HG03280 (cell line): ENCODE data around the gene RALGAPA2.

ENCODE experiments used
- ATAC-seq: cut with Tn5 transposase; IDR thresholded peaks from one replicate; pipeline ENCODE4 v1.9.1; 2021; ENCODE audit warnings: mild to moderate bottlenecking, moderate library complexity; ENCODE audit not compliant: unreplicated experiment

The RALGAPA2 gene

DNA sequence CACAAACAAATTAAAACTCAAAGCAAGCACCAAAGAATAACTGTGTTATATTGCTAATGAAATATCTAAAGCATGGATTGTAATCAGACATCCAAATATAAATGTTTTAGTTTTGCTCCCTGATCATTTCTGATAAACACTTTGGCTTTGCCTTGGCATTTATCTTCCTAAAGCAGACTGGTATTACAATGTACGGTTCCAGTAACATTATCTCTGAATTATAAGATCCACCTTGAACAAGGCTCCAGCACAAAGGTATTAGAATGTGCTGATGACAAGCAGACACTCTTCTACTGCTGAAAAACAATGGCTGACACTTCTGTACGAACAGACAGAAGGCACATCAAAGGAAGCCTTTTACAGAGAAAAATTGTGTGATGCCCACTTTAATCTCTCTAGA is 270.0 kb downstream of the RALGAPA2 start:
- ATAC-seq: no peak

DNA sequence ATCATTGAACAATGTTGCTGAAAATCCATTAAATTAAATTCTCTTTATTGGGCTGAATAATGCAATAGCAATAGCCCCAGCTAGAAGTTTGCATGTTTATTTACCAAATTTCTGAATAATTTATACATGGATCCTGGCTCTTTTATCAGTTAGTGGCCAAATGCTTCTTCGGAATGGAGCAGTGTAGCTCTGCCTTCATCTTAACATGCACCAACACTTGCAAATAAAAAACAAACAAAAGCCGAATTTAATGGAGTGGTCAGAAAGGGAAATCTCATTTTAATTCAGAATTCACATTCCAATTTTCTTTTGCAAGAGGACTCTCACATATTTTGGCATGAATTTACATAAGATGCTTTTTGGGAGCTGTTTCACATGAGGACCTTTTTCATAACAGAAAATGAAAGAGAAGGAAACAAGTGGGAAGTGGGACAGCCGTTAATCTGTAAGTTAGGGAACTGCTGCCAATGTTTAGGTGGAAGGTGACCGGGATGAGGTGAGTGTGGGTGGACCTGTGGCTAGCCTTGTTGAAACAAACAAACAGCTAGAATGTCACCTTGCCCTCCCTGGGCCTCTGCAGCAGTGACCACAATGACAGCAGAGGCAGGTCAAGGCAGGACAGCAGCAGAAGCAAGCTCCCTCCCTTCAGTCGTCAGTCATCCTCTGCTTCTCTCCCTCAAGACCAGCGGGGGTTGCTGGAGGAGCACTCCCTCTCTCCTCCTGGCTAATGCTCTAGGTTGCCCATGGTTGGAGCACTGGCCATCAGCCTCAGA is 271.4 kb downstream of the RALGAPA2 start:
- no peak for ATAC-seq

DNA sequence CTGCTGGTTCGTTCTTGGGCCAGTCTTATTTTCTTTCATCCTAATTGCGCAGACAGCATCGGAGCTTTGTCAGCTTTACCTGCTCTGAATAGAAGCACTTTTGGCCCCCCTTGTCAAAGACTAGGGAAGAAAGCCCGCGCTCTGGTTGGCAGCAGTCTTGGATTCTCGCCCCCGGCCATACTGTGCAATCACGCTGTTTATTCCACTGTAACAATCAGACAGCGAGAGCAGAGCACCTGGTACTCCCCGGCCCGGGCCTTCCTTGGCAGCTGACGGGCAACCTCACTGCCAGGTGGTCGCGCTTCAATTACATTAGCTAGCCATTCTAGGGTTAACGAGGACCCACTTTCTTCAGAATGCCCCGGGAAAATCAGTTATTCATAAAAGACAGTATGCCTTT is 272.0 kb downstream of the RALGAPA2 start:
- no peak for ATAC-seq

DNA sequence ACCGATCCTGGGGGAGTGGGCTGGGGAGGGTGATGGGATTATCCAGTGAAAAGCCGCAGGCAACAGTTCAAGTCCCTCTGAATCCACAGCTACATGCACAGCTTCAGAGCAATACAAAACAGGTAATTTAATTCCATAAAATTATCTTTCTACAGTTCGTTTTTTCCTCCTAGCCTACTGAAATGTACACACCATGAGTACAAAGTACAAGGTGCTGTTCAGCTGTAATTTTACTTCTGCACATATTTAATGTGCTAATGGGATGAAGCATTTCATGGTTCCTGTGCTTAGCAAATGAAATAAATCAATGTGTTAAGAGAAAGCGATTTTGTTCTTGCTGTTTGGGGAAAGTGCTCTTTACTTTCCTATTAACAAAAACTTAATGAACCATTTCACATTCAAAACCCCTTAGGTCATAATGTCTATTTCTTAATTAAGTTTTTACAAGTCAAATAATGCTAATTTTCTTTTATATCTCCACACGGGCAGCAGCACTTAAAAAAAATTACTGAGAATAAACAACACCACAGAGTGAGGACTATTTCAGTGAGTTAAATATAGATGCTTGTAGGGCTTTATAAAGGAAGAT is 272.7 kb downstream of the RALGAPA2 start:
- ATAC-seq: no peak

DNA sequence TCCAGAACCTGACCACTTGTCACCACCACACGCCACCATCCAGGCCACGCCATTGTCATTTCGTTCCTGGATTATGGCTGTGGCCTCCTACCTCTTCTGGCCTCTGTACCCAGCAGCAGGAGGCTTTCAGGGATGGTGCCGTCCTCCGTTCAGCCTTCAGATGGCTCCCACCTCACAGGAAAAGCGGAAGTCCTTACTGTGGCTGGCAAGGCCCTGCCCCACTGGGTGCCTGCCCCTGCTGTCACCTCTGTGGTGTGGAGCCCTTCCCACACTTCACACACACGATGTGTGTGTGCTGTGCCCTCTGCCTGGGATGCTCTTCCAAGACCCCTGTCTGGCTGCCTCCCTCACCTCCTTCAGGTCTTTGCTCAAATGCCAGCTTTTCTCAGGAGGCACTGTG is 275.1 kb downstream of the RALGAPA2 start:
- no peak for ATAC-seq

DNA sequence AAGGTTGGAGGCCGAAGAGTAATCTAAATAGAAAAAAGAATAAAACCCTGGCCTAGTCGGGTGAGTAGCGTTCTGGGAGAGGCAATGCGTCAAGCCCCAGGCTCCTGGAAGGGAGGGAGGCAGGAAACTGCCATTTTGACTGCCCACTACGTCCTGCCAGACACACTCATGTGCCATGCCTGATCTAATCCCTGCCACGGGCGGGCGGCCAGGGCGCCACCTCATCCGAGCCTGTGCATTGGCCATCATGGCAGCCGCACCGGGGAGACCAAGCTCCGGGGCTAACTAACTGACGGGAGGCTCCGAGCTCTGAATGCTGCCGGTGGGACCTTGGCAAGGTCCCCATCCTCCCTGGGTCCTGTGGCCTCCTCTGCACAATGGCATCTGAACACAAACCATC is 275.8 kb downstream of the RALGAPA2 start:
- no peak for ATAC-seq

DNA sequence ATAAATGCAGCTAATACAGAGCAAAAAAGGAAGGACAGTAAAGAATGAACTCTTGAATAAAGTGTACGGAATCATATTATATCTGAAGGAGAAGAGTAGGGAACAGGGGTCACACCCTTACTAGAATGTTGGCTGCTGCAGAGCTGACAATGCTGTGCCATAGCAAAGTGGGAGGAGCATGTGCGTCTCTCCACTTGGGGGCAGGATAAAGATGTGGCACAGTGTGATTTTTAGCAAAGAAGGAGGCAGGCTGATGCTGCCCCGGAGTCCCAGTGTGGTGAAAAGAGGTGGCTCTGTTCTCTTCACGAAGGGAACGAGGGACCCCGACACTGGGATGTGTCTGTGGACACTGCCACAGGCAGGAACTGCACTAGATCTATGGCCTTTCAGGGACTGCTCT is 277.0 kb downstream of the RALGAPA2 start:
- no peak for ATAC-seq

DNA sequence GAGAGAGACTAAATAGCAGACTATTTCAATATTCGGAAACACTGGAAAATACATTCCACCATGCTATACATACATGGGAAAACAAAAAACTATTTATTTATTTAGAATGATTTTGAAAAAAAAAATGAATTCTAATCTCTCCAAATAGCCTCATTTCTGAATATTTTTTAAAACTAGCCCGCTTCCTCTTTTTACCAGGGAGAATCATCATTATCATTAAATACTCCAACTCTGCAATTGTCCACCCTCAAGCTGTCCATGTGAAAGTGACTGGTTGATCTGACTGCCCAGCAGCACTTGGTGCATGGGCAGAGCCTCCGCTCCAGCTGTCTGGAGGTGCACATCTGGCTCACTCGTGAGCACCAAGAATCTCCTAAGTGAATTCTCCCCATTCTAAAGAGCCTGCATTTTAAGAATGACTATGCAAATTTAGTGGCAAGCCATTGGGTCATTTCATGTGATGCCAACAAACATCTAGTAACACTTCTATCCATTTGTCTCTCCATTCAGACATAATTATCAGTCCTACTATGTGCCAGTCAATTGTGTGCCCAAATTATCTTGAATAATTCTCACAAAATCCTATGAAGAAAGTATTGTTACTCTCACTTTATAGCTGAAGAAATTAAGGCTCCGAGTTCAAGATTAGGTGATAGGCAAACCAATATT is 279.7 kb downstream of the RALGAPA2 start:
- ATAC-seq: no peak

DNA sequence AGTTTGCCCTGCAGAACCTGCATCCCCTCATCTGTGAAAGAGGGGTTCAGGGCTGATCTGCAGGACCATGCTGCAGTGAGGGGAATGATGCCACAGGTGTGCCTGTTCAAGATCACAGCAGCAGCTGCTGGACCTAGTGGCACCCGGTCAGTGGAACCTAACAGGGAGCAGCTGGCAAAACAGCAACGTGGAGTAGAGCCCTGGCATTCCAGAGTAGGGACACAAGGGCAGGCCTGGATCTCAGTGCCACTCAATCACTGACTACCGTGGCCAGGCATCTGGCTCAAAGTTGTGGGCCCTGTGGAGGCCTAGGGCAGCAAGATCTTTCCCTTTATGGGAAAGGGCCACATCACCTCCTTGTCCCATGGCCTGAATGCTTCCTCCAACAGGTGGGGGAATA is 282.4 kb downstream of the RALGAPA2 start:
- no peak for ATAC-seq

DNA sequence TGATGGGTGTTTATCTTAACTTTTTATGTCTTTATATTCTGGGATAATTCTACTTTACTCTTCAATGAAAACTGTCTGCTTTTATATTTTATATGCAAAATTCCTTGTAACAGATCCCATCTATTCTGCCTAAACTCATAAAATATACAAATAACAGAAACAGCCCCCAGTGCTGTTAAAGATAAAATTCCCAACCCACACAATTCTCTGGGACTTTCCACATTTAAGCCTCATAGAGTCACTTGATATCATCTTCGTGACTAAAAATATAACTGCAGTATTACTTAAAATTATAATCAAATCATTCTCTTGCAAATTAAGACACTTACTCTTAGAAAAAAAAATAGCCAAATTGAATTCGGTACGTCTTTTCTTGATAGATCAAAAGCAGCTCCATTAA is 284.4 kb downstream of the RALGAPA2 start:
- no peak for ATAC-seq

DNA sequence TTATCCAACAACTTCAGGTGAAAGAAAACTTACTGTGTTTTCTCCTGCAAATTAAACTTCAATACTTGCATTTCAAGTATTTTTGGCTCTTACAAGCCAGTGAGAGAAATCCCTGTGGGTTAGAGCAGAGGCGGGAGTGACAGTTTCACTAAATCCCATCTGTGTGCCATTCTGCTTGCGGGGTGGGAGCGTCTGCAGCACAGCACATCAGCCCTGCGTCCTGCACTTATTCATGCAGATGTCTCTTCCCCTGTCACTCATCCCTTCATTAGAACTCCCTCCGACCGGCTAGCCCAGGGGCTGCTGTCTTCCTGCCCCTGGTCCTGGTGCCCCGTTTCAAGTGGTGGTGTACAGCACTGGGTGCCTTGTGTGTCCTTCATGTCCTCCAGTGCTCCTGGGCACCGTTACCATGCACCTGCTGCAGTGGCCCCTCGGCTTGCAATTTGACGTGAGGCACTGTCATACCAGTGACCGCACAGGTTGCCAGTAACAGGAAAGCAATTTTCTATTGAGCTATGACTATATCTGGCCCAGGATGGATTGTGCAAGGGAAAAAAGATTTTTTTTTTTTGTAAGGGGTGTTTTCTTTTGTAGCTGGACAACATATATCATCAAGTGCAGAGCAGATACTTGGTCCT is 285.1 kb downstream of the RALGAPA2 start:
- ATAC-seq: no peak

DNA sequence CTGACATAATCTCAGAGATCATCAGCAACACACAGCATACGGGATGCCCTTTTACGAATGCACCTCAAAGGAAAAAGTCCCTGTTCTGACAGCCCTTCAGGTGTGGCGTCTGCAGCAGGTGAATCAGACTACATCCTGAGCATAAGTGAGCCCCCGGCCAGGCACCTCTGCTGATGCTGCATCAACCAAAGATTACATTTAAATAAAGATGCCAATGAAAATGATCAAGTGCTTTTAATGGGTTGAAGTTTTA is 285.9 kb downstream of the RALGAPA2 start:
- no peak for ATAC-seq

DNA sequence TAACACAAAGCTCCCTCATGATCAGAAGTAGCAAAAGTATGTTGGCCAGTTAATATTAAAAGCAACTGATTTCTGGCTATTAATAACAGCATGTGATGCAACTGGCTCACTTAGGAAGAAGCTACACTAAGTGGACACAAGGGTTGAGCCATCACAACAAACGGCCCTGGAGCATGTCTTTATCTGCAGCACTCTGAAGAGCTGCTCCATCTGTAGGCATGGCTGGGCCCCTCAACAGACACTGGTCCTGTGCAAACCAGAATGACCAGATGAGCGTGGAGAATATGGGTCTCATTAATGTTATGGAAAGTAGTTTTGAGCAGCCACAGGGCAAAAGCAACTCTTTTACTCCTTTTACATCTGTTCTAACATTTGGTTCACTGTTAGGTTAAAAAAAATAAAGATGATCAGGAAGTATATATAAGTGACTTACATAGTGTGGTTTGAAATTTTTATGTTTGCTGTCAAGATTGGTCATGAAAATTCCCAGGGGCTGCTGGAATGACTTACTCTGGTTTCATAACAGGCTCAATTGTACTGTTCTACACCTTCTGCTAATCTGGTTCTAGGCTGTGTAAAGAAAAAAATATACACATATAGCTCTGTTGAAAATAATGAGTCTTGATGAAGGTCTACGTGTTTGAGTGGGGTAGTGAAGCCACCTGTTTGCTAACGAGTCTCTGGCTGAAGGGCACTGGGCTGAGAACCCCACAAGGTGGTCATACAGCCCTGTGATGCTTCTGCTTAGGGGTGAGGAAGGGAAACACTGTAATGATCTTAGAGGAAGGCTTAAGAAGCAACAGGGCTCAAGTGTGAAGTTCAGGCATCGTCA is 286.4 kb downstream of the RALGAPA2 start:
- no peak for ATAC-seq

DNA sequence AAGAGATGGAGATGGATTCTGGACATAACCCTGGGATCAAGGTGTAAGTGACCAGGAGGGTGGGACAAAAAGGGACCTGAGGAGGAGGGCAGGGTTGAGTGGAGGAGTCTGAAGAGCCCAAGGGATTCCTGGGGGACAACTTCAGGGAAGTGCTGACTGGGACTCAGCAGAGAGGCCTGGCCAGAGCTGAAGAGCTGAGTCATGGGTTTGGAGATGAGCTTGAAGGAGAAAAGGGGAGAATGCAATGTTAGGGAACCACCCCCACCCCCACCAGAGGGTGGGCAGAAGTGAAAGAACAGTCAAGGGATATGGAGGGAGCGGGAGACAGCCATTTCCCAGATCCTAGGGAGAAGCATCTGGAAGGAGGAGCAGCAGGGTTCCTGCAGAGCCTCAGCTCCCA is 289.3 kb downstream of the RALGAPA2 start:
- ATAC-seq: no peak

DNA sequence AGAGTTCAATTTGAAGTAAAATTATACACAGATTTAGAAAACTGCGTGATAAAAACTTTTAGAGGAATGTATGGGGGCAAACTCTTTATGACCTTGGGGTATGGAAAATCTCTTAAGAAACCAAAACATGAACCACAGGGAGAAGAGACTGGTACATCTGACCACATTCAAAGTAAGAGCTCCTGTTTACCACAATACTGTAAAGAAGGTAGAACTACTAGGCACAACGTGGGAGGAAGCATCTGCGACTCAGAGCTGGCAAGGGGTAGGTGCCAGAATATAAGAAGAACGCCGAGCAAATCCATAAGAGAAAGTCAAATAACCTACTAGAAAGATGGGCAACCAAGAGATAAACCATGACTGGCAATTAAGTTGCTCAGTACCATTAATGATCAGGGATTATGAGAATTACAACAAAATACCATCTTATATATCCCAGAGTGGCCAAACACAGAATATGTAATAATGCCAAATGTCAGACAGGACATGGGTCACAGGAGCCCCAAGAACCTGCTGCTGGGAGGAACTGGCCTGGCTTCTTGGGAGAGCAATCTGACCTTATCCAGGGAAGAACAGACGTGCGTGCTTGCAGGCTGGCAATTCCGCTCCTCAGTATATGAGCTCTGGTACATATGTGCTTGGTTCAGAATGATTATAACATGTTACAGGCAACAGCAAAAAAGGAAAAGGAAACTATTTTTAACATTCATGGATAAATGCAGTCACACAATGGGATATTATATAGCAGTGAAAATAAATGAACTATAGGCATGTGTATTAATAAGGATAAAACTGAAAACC is 294.4 kb downstream of the RALGAPA2 start:
- no peak for ATAC-seq

DNA sequence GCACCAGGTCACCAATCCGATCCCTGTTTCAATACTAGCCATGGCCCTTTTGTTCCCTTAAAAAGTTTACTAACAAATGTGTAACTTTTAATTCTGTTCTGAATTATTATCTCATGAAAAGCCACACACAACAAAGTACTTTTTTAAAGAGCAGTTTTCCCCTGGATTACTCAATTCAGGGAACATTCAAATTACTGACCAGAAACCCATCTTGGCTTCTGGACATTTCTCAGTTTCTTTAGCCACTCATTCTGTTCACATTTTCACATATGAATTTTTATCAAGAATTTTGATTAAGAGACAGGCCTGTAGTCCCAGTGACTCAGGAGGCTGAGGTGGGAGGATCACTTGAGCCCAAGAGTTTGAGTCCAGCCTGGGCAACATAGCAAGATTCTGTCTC is 297.1 kb downstream of the RALGAPA2 start:
- ATAC-seq: no peak

DNA sequence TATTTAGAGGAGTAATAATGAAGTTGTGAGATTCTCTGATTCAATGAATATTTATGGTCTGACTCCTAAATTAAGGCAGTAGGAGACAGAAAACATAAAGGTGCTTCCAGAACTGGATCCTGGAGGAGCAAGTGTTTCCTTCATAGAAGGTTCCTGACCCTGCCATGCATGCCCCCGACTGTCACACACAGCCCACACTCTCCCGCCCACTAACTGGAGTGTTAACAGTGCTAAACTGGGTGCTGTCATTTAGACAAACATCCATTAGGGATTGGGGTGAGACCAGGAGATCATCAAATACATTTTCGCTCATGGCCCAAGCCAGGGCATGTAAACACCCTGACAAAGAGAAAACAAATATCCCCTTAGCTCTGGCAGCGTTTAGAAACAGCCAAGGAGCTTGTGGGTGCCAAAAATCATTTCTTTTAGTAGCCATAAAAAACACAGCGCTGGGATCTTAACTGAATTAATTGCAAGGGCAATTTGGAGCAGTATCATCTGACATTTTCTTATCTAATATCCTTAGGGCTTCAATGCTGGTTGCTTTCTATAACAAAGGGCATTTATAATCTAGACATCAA is 297.7 kb downstream of the RALGAPA2 start:
- no peak for ATAC-seq

DNA sequence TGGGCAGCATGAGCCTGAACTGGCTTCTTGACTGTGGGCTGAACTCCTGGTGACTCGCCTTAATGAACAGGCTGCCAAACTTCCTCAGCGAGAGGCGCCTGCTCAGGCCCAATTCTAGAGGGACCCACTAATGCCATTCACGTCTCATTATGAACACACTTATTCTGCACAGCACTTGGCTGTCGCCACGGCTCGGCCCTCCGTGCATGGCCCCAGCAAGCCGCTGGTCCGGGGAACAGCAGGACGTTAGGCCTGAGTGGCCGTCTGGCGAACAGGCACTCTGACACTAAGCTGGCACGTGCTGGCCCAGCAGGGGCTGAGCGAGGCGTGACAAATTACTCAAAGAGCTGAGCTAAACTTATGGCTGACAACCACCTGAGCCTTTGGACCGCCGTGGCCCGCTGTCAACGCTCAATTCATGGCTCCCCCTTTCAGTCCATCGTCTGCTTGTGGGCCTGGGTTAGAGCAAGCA is 298.6 kb downstream of the RALGAPA2 start:
- no peak for ATAC-seq

DNA sequence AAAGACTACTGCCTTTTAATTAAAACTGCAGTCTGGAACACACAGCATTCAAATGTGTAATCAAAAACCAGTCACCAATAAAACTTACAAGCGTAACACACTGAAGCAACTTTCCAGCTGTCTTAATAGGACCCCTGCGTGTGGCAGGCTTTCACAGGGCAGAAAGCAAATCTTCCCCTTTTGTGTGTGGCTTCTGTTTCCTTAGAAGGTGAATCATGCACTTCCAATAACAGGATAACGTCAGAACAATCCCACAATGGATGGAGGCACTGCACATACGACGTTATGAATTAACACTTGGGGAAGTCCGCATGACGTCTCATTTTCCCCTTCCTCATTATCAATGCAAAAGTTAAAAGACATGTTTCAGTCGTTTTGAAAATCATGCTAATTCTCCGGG is 299.7 kb downstream of the RALGAPA2 start:
- no peak for ATAC-seq

DNA sequence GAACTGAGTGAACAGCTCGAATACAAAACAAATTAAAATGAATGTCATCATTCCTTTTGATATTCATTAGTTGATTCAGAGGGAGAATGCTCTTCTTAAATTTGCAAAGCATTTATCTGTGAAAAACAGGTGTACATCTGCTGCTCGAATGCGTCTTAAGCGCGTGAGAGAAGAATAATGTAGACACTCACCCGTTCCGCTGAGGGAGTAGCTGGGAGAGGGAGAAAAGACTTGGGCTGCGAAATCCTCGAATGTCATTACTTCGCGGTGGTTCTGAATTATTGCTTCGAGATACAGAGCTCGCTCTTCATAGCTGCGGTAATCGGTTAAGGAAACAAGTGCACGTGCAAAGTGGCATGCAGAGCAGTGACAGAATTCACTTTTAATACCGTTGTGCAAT is 300.6 kb downstream of the RALGAPA2 start:
- no peak for ATAC-seq
